ENCODE results near the gene BLZF1.

DNA sequence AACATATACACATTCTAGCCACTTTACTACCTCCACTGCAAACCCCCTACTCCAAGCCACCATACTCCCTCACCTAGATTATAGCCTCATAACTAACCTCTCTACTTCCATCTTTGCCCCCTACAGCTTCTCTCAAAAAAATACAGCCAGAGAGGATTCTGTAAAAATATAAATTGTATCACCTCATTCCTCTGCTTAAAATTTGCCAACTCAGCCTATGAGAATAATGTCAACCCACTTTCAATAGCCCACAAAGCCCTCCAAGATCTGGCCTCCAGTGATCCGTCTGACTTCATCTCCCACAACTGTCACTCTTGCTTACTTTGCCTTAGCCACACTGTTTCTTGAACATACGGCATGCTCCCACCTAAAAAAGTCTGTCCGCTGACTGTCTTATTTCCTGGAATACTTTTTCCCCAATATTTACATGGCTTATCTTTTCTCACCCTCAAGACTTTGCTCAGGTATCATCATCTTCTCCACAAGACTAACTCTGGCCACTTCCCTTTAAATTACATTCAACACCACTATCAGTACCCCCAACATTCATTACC, 21.9 kb upstream of the BLZF1 start:
- TF ChIP-seq, protein P1, sequence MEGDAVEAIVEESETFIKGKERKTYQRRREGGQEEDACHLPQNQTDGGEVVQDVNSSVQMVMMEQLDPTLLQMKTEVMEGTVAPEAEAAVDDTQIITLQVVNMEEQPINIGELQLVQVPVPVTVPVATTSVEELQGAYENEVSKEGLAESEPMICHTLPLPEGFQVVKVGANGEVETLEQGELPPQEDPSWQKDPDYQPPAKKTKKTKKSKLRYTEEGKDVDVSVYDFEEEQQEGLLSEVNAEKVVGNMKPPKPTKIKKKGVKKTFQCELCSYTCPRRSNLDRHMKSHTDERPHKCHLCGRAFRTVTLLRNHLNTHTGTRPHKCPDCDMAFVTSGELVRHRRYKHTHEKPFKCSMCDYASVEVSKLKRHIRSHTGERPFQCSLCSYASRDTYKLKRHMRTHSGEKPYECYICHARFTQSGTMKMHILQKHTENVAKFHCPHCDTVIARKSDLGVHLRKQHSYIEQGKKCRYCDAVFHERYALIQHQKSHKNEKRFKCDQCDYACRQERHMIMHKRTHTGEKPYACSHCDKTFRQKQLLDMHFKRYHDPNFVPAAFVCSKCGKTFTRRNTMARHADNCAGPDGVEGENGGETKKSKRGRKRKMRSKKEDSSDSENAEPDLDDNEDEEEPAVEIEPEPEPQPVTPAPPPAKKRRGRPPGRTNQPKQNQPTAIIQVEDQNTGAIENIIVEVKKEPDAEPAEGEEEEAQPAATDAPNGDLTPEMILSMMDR (IDR thresholded peaks at IDR 0.05; ENCODE audit: poor library complexity, severe bottlenecking), result no peak
- no peak for TF ChIP-seq POLR2AphosphoS5 (IDR thresholded peaks at IDR 0.05)
- TF ChIP-seq MXI1 (conservative IDR thresholded peaks at IDR 0.05; ENCODE audit: poor library complexity, severe bottlenecking), result no peak
- TF ChIP-seq TAF1 (IDR thresholded peaks at IDR 0.05; ENCODE audit: low read depth), result no peak
- TF ChIP-seq EP300 (conservative IDR thresholded peaks at IDR 0.05; ENCODE audit: poor library complexity, severe bottlenecking), result no peak
- TF ChIP-seq RAD21 (conservative IDR thresholded peaks at IDR 0.05), result no peak
- no peak for TF ChIP-seq SMC3 (conservative IDR thresholded peaks at IDR 0.05; ENCODE audit: poor library complexity)
- TF ChIP-seq EZH2 (IDR thresholded peaks at IDR 0.05; ENCODE audit: borderline replicate concordance, insufficient read depth, low read length, poor library complexity, severe bottlenecking), result no peak

Measured in neural cell (in vitro differentiated cells).